Islet precursor cell (in vitro differentiated cells): ENCODE data around the gene GTF2IRD1.
A peak's percentile ranks its signal among the peaks of the same experiment; 100 is the strongest.
"Not testable (repeated sequence)": the region's sequence is repeated elsewhere in the genome, so short reads cannot be mapped to it uniquely, and the experiment has no call there.

Experiments used
- DNase-seq: peaks from one replicate; pipeline ENCODE4 v3.0.0-alpha.2; 2018

GTF2IRD1 gene

GRCh38 chr7:74470504-74470903 lies 16.8 kb downstream of the GTF2IRD1 start:
- DNase-seq: no peak

GRCh38 chr7:74473116-74473515 lies 19.4 kb downstream of the GTF2IRD1 start:
- DNase-seq: no peak

- no peak for DNase-seq
Measured at GRCh38 chr7:74474271-74474865, 20.7 kb downstream of the GTF2IRD1 start.

- peak; percentile 69 for DNase-seq
Measured at GRCh38 chr7:74475243-74475986, 21.7 kb downstream of the GTF2IRD1 start.

- DNase-seq: no peak
Measured at GRCh38 chr7:74475987-74476350, 22.3 kb downstream of the GTF2IRD1 start.

- DNase-seq: no peak
Measured at GRCh38 chr7:74476626-74477025, 22.9 kb downstream of the GTF2IRD1 start.

GRCh38 chr7:74478671-74479065 lies 25.0 kb downstream of the GTF2IRD1 start:
- no peak for DNase-seq

- DNase-seq: no peak
Measured at GRCh38 chr7:74479066-74479781, 25.5 kb downstream of the GTF2IRD1 start.

- peak; percentile 84 for DNase-seq
Measured at GRCh38 chr7:74479961-74480829, 26.5 kb downstream of the GTF2IRD1 start.

GRCh38 chr7:74480861-74481417 lies 27.2 kb downstream of the GTF2IRD1 start:
- DNase-seq: no peak

GRCh38 chr7:74481458-74482196 lies 27.9 kb downstream of the GTF2IRD1 start:
- DNase-seq: no peak

- no peak for DNase-seq
Measured at GRCh38 chr7:74482197-74482467, 28.4 kb downstream of the GTF2IRD1 start.

GRCh38 chr7:74482629-74483401 lies 29.1 kb downstream of the GTF2IRD1 start:
- peak; percentile 69 for DNase-seq

GRCh38 chr7:74483402-74484336 lies 30.0 kb downstream of the GTF2IRD1 start:
- no peak for DNase-seq

GRCh38 chr7:74485611-74486010 lies 31.9 kb downstream of the GTF2IRD1 start:
- DNase-seq: no peak

GRCh38 chr7:74488518-74489030 lies 34.9 kb downstream of the GTF2IRD1 start:
- DNase-seq: not testable (repeated sequence)

- no peak for DNase-seq
Measured at GRCh38 chr7:74489997-74490945, 36.6 kb downstream of the GTF2IRD1 start.

GRCh38 chr7:74491490-74491889 lies 37.8 kb downstream of the GTF2IRD1 start:
- DNase-seq: not testable (repeated sequence)

GRCh38 chr7:74493295-74493694 lies 39.6 kb downstream of the GTF2IRD1 start:
- DNase-seq: no peak
